Activated CD8-positive, alpha-beta memory T cell treated with anti-CD3 and anti-CD28 coated beads, Interleukin-2, amount 50 U/mL, for 1 hour (primary cell): Measurements from ENCODE around the gene MAU2.
A peak's percentile ranks its signal among the peaks of the same experiment; 100 is the strongest.

Source experiments
- DNase-seq: peaks from one replicate; pipeline ENCODE4 v3.0.0-alpha.2; 2020; ENCODE audit errors: extremely low read depth

The MAU2 gene, protein sequence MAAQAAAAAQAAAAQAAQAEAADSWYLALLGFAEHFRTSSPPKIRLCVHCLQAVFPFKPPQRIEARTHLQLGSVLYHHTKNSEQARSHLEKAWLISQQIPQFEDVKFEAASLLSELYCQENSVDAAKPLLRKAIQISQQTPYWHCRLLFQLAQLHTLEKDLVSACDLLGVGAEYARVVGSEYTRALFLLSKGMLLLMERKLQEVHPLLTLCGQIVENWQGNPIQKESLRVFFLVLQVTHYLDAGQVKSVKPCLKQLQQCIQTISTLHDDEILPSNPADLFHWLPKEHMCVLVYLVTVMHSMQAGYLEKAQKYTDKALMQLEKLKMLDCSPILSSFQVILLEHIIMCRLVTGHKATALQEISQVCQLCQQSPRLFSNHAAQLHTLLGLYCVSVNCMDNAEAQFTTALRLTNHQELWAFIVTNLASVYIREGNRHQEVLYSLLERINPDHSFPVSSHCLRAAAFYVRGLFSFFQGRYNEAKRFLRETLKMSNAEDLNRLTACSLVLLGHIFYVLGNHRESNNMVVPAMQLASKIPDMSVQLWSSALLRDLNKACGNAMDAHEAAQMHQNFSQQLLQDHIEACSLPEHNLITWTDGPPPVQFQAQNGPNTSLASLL

DNA sequence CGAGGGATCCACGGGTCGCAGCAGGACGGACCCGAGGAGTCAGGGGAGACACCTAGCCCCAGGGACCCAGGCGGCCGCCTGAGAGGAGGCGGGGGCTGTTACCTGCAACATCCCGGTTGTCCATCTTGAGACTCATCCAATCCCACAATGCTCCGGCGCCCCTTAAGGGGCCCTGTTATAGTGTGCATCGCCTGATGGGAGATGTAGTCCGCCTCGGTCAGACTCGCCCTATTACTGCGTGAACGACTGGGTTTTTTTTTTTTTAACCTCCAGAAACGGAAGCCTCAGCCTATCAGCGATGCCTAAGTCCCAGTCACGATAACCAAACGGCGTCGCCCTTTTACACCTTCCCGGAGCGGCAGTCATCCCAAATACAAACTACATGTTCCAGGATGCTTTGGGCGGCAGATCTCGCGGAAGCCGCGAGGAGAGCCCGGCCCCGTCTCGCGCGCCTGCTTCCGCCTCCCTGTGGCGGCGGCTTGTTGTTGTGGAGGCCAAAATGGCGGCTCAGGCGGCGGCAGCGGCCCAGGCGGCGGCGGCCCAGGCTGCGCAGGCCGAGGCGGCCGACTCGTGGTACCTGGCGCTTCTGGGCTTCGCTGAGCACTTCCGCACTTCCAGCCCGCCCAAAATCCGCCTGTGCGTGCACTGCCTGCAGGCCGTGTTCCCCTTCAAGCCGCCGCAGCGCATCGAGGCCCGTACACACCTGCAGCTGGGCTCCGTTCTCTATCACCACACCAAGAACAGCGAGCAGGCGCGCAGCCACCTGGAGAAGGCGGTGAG lies at the start of gene MAU2, which contains the start of gene SUGP1:
Gene MAU2 (plus strand): TSS at position 469 of the 780 bp plus-strand sequence. CDS start 31 bp downstream, at position 500.
Gene SUGP1 (minus strand): TSS at position 149 of the 780 bp plus-strand sequence. CDS start 13 bp downstream, at position 136.
- peak; percentile 68 for DNase-seq

DNA sequence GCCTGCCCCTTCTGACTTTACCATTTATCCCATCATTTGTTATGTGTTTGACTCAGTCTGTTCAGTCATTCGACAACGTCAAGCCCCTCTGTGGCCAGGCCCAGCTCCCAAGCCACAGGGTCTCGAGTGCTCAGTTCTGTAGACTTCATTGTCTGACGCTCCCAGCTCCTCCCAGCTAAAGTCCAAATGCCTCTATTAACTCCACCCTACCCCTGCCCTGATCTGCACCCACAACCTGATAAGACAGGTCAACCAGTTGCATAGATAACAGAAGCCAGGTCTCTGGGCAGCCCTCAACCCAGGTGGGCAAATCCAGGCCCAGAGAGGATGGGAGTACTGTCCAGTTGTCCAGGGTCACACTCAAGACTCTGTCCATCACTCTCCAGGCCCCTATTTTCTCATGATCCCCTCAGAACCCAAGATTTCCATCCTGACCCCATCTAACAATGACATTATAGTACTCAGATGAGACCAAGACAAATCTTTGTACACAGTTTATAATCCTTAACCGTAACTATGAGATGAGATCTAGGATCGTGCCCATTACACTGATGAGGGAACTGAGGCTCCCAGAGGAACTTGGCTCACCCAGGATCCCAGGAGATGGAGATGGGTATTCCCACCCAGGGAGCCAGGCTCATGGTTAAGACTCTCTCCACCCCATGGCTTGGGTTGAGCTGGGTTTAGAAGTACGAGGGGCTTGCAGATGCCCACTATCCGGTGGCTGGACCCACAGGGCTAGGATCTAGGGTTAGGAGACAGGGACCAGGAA lies 48.6 kb upstream of the MAU2 start:
- DNase-seq: no peak

DNA sequence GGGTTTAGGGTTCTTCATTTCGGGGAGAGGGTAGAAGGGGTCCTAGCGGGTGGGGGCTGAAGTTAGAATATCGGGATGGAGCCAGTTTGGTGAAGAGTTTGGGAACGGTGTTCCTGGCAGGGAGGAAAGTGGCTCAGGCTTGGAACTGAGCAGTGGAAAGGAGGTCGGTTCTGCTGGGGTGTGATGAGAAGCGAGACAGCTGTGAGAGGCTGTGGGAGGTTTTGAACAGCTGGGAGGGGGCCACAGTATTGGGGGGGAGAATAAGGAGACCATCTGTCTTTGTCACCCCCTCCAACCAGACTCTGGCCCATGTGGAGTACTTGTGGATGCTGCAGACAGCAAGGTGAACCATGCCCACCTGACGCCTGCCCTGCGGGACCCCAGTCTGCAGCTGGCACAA lies 46.5 kb upstream of the MAU2 start:
- DNase-seq: no peak

DNA sequence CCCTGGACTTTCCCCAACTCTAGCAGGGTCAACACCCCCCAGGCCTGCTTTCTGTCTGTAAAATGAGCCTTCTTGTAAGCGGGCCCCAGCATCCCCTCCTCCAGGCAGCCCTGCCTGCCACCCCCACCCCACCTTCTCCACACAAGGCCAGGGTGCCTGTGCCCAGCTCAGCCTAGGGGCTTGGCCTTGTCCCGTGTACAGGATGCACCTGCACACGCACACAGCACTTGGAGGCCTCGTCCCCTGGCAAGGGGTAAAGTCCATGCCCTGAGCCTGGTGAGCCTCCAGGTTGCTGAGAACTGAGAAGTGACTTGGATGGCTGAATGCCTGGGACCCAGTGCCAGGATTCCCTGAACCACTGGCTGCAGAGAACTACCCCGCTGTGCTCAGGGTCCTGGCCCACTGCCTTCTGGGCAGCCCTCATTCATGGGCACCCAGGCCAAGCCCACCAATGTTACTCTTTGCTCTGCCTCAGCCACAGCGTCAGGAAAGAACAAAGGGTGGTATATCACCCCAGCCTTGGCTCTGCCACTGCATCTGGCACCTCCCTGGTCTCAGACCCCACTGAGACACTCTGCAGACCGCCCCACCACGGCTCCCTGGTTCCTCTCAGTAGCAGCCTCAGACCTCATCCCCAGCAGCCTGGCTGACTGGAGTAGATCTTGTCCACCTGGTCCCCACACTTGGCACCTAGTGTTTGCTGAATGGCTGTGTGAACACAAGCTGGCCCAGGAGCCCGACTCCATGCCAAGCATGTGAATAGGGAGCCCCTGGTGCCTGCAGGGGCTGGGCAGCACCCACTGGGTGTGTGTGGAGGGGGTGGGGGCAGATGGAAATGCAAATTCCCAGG lies 45.7 kb upstream of the MAU2 start:
- DNase-seq: no peak

DNA sequence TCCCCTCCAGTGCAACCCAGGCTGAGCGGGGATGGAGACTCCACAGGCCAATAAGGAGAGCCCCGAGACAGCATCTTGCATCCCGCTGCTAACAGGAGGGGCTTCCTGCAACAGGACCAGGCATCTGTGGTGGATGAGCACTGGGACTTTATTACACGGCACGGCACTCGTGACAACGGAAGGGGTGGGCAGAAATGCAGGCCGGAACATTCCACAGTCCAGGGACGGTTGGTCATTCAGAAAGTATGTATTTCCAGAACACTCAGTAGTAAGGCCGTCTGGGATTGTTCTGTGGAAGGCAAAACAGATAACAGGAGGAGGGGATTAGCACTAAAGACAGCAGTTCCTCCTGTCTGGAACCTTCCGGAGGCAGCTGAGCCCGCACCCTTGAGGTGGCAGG lies 44.2 kb upstream of the MAU2 start:
- DNase-seq: no peak

DNA sequence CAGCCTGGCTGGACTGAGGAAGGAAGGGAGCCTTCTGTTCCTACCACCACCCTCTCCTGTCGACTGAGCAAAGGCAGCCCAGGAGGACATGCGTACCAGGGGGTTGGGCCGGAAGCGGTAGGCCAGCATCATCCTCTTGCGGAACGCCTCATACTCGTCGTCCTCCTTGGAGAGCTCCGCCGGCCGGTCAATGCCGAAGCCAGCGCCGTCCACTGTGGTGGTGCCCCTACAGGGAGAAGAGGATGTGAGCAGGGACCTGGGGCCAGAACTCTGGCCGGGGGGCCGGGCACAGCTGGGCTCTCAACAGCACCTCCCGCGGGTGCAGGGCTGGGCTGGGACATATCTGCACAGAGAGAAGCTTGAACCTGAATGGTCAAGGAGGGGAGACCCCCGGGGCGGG lies 43.8 kb upstream of the MAU2 start:
- no peak for DNase-seq

DNA sequence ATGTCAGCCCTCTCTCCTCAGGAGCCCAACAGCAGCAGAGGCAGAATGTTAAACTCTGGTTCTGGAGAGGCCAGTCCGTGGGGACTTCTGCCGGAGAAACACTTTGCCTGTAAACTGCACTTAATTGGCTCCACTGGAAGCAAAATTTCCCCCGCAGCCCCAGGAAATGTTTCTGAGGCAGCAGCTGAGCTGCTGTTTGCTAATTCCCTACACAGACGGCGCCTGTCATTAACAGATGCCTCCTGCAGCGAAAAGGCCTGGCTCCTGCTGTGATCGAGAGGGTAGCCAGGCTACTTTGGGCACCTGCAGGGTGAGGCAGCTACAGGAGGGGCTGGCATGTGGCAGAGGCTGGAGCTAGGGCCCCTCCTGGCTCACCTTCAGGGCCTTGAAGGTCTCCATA lies 42.3 kb upstream of the MAU2 start:
- DNase-seq: no peak

DNA sequence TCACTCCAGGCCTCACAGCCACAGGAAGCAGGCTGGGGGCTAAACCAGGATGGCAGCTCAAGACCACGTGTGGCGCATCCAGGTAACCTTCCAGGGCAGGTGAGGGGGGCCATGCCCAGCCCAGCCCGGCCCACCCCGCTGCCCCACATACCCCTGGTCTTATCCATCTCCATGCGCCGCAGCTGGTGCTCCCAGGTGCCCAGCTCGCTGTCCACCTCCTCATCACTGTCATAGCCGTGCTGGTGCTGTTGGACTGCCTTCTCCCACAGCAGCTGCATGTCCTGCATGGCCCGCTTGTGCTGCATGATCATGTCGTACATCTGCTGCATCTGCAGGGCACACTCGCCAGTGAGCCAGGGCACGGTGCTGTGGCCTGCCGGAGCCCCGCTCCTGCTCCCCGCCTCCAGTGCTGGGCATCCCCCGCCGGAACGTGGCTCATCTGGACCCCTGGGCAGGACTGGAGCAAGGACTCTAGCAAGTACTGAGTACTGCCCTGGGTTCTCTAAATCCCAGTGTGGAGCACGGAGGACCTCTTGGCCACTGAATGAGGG lies 41.5 kb upstream of the MAU2 start:
- DNase-seq: no peak

DNA sequence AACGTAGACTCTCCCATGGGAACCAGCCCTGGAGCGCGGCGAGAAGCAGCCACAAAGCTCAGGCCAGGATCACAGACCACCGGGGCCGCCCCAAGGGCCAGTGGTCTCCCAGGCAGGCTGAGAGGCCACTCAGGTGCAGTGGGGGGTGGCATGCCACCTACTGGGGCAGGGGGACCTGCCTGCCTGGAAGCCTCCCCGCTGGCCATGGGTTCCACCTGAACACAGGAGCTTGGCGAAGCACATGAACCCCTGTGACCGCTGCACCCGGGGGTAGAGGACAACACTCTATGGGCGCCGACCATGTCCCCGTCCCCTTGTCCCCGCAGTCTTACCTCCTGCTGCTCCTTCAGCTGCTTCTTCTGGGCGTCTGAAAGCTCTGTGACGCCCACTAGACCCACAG lies 40.8 kb upstream of the MAU2 start:
- DNase-seq: no peak

DNA sequence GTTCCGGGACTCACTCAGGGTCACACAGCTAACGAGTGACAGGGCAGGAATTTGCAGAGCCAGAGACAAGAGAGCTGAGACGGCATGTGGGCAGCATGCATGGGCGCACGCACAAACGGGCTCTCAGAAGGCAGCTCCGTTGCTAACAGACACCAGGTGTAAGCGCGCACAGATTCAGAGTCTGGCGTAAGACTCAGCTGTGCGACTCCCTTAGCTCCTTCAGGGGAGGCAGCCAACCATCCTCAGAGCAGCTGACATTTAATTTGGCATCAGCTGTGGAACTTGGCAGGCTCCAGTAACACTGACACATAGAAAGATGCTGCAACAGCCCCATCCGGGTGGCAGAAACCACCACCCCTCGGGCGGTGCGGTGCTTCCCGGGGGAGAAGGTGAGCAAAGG lies 40.1 kb upstream of the MAU2 start:
- DNase-seq: no peak

DNA sequence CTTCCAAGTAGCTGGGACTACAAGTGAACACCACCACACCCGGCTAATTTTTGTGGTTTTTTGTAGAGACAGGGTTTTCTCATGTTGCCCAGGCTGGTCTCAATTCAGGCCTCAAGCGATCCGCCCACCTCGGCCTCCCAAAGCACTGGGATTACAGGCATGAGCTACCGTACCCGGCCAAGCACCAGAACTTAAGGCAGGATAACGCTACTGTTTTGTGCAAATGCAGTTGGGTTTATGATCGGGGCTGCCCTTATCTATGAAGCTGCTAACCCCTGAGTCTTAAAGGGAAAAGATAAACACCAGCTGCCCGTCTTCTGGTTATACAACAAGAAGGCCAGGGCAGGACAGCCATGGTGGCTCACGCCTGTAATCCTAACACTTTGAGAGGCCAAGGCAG lies 34.9 kb upstream of the MAU2 start:
- DNase-seq: no peak

DNA sequence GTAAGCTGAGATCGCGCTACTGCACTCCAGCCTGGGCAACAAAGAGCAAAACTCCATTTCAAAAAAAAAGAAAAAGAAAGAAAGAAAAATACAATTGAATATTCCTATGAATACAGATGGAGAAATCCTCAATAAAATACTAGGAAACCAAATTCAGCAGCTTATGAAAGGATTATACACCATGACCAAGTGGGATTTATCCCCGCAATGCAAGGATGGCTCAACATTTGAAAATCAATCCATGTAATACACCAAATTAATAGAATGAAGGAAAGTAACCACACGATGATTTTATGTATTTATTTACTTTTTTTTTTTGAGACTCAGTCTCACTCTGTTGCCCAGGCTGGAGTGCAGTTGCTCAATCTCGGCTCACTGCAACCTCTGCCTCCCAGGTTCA lies 28.0 kb upstream of the MAU2 start:
- DNase-seq: no peak

DNA sequence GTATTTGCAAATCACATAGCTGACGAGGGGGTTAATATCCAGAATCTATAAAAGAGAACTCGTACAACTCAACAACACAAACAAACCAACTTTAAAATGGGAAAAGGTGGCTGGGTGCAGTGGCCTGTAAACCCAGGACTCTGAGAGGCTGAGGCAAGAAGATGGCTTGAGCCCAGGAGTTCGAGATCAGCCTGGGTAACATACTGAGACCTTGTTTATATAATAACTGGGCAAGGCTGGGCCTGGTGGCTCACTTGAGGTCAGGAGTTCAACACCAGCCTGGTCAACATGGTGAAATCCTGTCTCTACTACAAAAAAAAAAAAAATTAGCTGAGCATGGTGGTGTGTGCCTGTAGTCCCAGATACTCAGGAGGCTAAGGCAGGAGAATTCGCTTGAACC lies 25.7 kb upstream of the MAU2 start:
- no peak for DNase-seq

DNA sequence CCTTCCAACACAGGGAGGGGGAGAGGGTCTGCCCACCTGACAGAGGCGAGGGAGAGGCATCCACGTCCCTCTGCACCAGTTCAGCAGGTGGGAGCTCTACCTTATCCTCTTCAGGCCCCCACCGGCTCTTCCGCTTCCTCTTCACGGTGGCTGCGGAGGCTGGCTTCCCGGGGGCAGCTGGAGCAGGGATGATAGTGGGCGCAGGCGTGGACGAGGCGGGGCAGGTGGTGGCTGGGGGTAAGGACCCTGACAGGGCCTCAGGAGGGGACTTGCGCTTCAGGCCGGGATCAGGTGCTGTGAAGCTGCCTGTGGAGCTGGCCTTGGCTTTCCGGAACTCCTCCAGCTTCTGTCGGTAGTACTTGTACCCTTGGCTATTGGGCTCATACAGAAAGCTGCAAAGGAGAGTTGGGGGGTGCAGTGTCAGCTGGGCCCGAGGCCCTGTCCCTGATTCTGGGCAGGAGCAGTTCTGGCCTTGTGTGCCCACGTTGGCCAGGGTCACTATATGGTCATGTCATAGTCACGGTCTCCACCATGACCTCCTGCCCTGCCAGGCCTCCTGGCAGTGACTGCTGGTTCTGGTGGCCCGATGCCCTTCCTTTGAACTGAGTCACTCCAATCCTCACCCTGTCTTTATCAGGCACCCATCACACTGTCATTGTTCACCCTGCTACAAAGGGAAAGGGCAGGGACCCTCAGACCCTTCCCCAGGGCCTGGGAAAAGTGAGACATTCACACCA lies 23.5 kb upstream of the MAU2 start:
- DNase-seq: no peak

DNA sequence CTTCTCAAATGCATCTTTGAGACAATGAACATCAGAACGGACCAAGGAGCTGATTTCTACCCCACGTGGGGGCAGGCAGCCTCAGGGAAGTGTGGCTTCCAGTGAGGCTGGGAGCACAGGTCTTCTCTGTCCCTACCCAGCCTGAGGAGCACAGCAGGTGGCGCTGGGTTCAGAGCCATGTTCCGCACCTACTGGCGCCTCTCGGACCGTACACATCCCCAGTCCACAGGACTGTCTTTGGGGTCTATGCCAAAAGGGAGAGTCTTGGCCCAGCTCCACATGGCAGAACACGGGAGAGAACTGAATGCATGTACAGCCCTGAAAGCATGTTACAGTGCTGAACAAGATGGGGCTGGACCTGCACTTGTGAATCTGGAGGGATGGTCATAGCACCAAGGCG lies 22.9 kb upstream of the MAU2 start:
- no peak for DNase-seq

DNA sequence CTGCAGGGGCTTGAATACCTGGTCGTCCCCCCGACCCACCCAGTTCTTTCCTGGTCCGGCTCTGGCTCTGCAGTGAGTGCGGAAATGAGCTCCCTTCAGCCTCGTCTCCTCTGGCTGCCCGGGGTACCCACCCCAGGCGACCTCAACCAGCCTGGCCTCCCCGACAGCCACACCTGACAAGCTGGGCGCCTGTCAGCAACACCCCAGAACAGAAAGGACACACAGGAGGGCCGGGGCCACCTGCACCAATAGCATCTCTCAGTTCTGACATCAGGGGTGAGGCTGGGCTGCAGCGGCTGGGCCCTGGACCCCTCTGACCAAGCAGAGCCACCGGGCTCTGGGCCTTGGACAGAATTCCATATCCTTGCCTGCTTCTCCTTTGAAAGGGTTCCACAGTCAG lies 20.0 kb upstream of the MAU2 start:
- no peak for DNase-seq

DNA sequence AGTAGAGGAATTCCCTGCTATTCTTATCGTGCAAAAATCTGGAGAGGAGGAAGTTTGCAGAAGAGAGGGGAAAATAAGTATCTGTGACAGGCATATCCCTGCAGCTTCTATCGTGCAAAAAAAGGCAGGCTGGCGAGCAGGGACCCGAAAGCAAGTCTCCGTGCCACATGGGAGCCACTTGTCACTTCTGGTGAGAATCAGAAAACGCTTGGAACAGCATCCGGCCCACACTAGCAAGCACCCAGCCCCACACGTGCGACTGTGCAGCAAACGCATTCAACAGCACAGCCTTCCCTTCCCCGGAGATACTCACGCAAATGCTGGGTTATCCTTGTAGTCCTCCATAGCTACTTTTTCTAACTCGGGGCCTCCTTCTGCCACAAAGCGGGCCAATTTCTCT lies 17.2 kb upstream of the MAU2 start:
- no peak for DNase-seq

DNA sequence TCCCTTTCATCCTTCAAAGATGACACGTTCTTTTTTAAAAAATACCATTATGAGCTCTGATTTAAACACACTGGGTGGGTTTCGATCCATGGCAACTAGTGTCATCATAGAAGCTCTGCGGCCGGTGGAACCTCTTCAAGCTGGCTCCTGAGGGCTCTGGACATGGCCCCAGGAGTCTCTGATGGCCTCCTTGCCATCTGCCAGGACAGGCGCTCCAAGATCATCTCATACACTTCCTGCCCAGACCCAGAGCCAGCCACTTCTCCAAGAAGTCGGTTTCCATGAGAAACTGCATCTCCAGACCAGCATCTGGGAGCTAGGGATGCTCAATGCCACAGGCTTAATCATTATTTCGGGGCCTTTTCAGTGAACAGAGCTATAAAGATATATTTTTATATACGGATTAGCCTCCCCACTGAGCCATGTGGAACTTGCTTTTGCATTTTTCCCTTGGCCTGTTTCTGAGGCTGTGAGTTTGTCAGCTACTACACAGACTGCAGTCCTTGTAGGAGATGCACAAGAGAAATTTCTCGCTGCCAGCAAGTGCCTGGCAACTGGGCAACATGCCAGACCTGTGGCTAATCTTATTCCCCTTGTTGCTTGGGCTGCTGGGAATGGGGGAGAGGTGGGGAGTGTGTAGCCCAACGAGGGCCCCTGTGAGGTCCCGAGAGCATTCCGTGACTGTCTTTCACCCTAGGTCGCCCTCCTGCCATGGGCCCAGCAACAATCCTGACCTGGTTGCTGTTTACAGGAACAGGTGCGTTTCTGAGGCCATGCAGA lies 16.3 kb upstream of the MAU2 start:
- DNase-seq: no peak

DNA sequence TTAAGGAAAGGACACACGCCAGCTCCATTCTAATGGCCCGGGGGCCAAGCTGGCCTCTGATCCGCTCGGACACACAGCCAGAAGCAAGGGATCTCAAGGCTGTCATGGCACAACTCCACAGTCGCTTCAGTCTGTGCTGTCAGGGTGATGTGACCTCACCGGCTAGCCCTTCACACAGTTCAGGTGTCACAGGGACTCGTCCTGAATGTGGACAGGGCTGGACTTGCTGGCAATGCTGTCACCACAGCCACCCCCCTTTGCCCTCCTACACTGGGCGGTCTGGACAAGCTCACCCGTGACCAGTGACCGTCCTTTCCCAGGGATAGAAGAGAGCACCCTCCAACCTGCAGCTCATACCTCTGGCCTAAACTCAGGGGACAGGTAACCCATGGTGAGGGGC lies 15.6 kb upstream of the MAU2 start:
- no peak for DNase-seq
